Measurements from ENCODE around the gene CHRNA4.

DNA sequence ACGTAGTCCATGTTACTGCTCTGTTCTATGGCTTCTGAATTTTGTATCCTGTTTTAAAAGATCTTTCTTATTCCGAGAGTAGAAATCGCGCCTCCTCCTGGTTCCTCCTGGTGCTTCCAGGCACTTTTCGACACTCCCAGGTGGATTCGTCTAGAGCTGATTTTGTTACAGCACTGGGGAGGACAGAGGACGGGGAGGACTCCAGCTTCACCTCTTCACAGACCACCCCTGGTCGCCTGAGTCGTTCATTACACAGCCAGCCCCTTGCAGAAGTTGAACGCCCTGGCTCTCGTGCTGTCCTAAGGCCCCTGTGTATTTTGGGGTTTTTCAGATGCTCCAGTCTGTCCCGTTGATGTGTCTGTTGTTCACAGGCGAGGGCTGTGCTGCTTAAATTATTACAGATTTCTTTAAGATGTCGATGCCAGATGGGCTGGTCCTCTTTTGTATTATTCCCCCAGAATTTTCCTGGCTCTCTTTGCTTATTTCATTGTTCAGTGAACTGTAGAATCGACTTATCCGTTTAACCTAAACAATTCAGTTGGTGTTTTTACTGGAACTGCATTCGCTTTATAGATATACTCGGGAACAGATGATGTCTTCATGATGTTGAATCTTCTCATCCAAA is 37.7 kb downstream of the CHRNA4 start:
- TF ChIP-seq, protein P1, sequence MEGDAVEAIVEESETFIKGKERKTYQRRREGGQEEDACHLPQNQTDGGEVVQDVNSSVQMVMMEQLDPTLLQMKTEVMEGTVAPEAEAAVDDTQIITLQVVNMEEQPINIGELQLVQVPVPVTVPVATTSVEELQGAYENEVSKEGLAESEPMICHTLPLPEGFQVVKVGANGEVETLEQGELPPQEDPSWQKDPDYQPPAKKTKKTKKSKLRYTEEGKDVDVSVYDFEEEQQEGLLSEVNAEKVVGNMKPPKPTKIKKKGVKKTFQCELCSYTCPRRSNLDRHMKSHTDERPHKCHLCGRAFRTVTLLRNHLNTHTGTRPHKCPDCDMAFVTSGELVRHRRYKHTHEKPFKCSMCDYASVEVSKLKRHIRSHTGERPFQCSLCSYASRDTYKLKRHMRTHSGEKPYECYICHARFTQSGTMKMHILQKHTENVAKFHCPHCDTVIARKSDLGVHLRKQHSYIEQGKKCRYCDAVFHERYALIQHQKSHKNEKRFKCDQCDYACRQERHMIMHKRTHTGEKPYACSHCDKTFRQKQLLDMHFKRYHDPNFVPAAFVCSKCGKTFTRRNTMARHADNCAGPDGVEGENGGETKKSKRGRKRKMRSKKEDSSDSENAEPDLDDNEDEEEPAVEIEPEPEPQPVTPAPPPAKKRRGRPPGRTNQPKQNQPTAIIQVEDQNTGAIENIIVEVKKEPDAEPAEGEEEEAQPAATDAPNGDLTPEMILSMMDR (IDR thresholded peaks at IDR 0.05) = no peak
- TF ChIP-seq POLR2A (IDR thresholded peaks at IDR 0.05) = no peak
